Pancreas (tissue), 10 donors: ENCODE data around the gene HLA-DPB1. TPM values are rescaled to one million over a fixed set of nuclear protein-coding genes. Genes with fewer than 3 reads are reported as not detected.
A peak's percentile ranks its signal among the peaks of the same experiment; 100 is the strongest.

Source experiments
- ATAC-seq, 4 donors: fragments of 200-7000 bp; cut with Tn5 transposase; one replicate each; pipeline versions ENCODE4 v1.8.0 to v1.9.1; 2020; ENCODE audit warnings: mild to moderate bottlenecking in 4 of 4, moderate library complexity in 4 of 4
- DNase-seq, 6 donors: peaks; one replicate each; pipeline ENCODE4 v3.0.0-alpha.2; 2020
- FAIRE-seq: peaks from 2 replicates; lab custom pipeline; 2012; peaks lifted over from hg19 to GRCh38; lab: Jason Lieb, UNC
- H3K27ac ChIP-seq, 4 donors: fragments of 200-600 bp; sonication (generic); 1 replicate in 3 of 4; 2 replicates in 1 of 4; pipeline versions ENCODE4 v1.5.0 to v1.8.0; 2020
- H3K27me3 ChIP-seq, 4 donors: fragments of 200-600 bp; one replicate each; pipeline ENCODE4 v1.8.0; 2021
- H3K36me3 ChIP-seq, 3 donors: fragments of 200-600 bp; sonication (generic) in 1 of 3; one replicate each; pipeline versions ENCODE4 v1.5.0 to v1.8.0; 2020 to 2021
- H3K4me1 ChIP-seq, 3 donors: fragments of 200-600 bp; one replicate each; pipeline ENCODE4 v1.8.0; 2021
- H3K4me3 ChIP-seq, 4 donors: fragments of 200-600 bp; sonication (generic) in 2 of 4; one replicate each; pipeline versions ENCODE4 v1.5.0 to v1.8.0; 2020 to 2021
- H3K9me3 ChIP-seq, 4 donors: fragments of 200-600 bp; one replicate each; pipeline ENCODE4 v1.8.0; 2021
- CTCF ChIP-seq, 4 donors: fragments of 200-600 bp; sonication (generic) in 3 of 4; IDR thresholded peaks; one replicate each; pipeline versions ENCODE4 v1.5.0 to v1.8.0; 2021; ENCODE audit warnings: antibody characterized with exemption in 4 of 4
- WGBS, 2 donors: extraction: QIAGEN DNeasy Blood & Tissue Kit; methylation state at CpG; one replicate each; pipeline ENCODE4 v1.1.7; 2013; 5-methylcytosine and 5-hydroxymethylcytosine counted together
- intact Hi-C, 3 donors: fragments of 100-400 bp; cut with DNase I; formaldehyde crosslinking; loops; one replicate each; pipeline versions ENCODE4 v1.11.1 to v1.14.2; 2022
- polyA plus RNA-seq, 2 donors: library from polyadenylated mRNA; stranded (reverse); fragments of 200-250 nt; gene quantifications; one replicate each; pipeline ENCODE4 v1.2.3, GENCODE V29; 2013
- total RNA-seq, 6 donors: library from RNA; stranded (reverse); fragmentation: NEBNext Ultra II Directional in 4 of 6; extraction: Animal tissue kit (Norgen Biotek cat#: 25700) in 4 of 6; gene quantifications; one replicate each; pipeline versions ENCODE4 v1.2.1 to v1.2.4, GENCODE V29; 2021 to 2023
- donor health status: healthy with polysubstance abuse.
- donor health status: DM: no; HTN: no; CAD: no; lungs with moderate emphysema.
- donor health status: DM: no; HTN: no; CAD: no.
- donor health status: control.
- donor health status: control.
- donor health status: Bipolar disorder and iron deficiency.
- donor health status: DM: yes; HTN: yes; CAD: no.
- donor health status: DM: no; HTN: no; CAD: no.
- donor health status: DM: no; HTN: no; CAD: no.
- donor health status: DM: yes; HTN: yes; CAD: no.

The HLA-DPB1 gene
- total and polyA plus RNA-seq, 8 donors, result 11.8 to 156 (median 18.8) TPM

GRCh38 chr6:33071569-33071968 lies 4.2 kb upstream of the HLA-DPB1 start:
- intact Hi-C loops, result no loop called here
- Histone ChIP-seq H3K36me3 (no peaks in the 10 kb centered on the region), H3K9me3 (no peaks in the 10 kb centered on the region), H3K27me3 (peaks cover 0 to 4% (median 0%) of the 10 kb centered on the region in 4 donors), H3K27ac (no peak overlapping the region), H3K4me1 (no peaks in the 10 kb centered on the region), H3K4me3 (no peak overlapping the region)
- FAIRE-seq (no peak), DNase-seq (no peak), ATAC-seq (no peak)
- TF ChIP-seq CTCF (IDR thresholded peaks at IDR 0.05), result no peak
- WGBS, 2 donors, result 64 to 69% methylated on average over 6 of the region's 6 CpGs

GRCh38 chr6:33072508-33073100 lies 3.2 kb upstream of the HLA-DPB1 start:
- WGBS, 2 donors, result 57 to 60% methylated on average over 7 of the region's 7 CpGs
- peak overlapping the region in 1 of 4 donors; percentile 20 for H3K4me3 ChIP-seq
- H3K36me3 ChIP-seq, result no peaks in the 10 kb centered on the region
- H3K4me1 ChIP-seq, result no peaks in the 10 kb centered on the region
- no peak for FAIRE-seq
- no peak overlapping the region for H3K27ac ChIP-seq
- H3K27me3 ChIP-seq, result peaks cover 0 to 4% (median 0%) of the 10 kb centered on the region in 4 donors
- no peak for DNase-seq
- TF ChIP-seq CTCF (IDR thresholded peaks at IDR 0.05), result no peak
- no peaks in the 10 kb centered on the region for H3K9me3 ChIP-seq
- ATAC-seq, result no peak
- intact Hi-C loops, result no loop called here

- ATAC-seq (peak in 3 of 4 donors; percentile 63 to 78 (median 77)), FAIRE-seq (no peak), DNase-seq (peak in 1 of 6 donors; percentile 51)
- Histone ChIP-seq H3K36me3 (no peaks in the 10 kb centered on the region), H3K27ac (peak within 1 kb of the TSS in 1 of 4 donors; percentile 74), H3K4me1 (no peaks in the 10 kb centered on the region), H3K27me3 (peaks cover 0 to 4% (median 0%) of the 10 kb centered on the region in 4 donors), H3K4me3 (peak within 1 kb of the TSS in 1 of 4 donors; percentile 20), H3K9me3 (no peaks in the 10 kb centered on the region)
- 46 to 52% methylated on average over 8 of the region's 8 CpGs for WGBS, 2 donors
- intact Hi-C loops, result no loop called here
- no peak for TF ChIP-seq CTCF (IDR thresholded peaks at IDR 0.05)
Observed at GRCh38 chr6:33073431-33073871, 2.3 kb upstream of the HLA-DPB1 start, which contains the start of gene HLA-DPA1. HLA-DPA1 (minus strand) TSS chr6:33073649.

- no peaks in the 10 kb centered on the region for H3K9me3 ChIP-seq
- TF ChIP-seq CTCF (IDR thresholded peaks at IDR 0.05), result no peak
- H3K27ac ChIP-seq, result peak overlapping the region in 2 of 4 donors; percentile 50 to 74
- FAIRE-seq (no peak), DNase-seq (no peak), ATAC-seq (no peak)
- H3K36me3 ChIP-seq, result no peaks in the 10 kb centered on the region
- no peak overlapping the region for H3K4me3 ChIP-seq
- intact Hi-C loops, result no loop called here
- H3K4me1 ChIP-seq, result no peaks in the 10 kb centered on the region
- H3K27me3 ChIP-seq, result peaks cover 0 to 4% (median 0%) of the 10 kb centered on the region in 4 donors
- WGBS, 2 donors, result 68 to 78% methylated on average over 4 of the region's 4 CpGs
Observed at GRCh38 chr6:33075208-33075567, 602 bp upstream of the HLA-DPB1 start.

GRCh38 chr6:33076406-33076934 lies 680 bp downstream of the HLA-DPB1 start:
- no peak for FAIRE-seq
- 61 to 67% methylated on average over 3 of the region's 3 CpGs for WGBS, 2 donors
- H3K9me3 ChIP-seq, result no peaks in the 10 kb centered on the region
- H3K27ac ChIP-seq, result peak overlapping the region in 1 of 4 donors; percentile 74
- peaks cover 0 to 4% (median 0%) of the 10 kb centered on the region in 4 donors for H3K27me3 ChIP-seq
- TF ChIP-seq CTCF (IDR thresholded peaks at IDR 0.05), result no peak
- H3K4me3 ChIP-seq, result peak overlapping the region in 1 of 4 donors; percentile 19
- DNase-seq, result no peak
- H3K36me3 ChIP-seq, result no peaks in the 10 kb centered on the region
- intact Hi-C loops, result no loop called here
- peaks cover 0 to under 1% (median 0%) of the 10 kb centered on the region in 3 donors for H3K4me1 ChIP-seq
- ATAC-seq, result no peak
